CD14-positive monocyte (primary cell): Measurements from ENCODE around the gene CCDC68. TPM values are rescaled to one million over a fixed set of nuclear protein-coding genes. Genes with fewer than 3 reads are reported as not detected.

Experiments
- DNase-seq, 3 donors: peaks; one replicate each; pipeline ENCODE4 v3.0.0-alpha.2; 2011 to 2022
- H2AFZ ChIP-seq: 2 replicates; pipeline ENCODE4 v1.6.0; 2012; ENCODE audit warnings: mild to moderate bottlenecking, low read depth, low read length, inconsistent platforms; ENCODE audit not compliant: insufficient read depth, poor library complexity, severe bottlenecking
- H3K27ac ChIP-seq, 2 donors: 1 replicate in 1 of 2; 2 replicates in 1 of 2; pipeline ENCODE4 v1.5.1; 2012 to 2013; ENCODE audit warnings: low read length in 2 of 2, control low read depth in 1 of 2, inconsistent platforms in 1 of 2, low read depth in 1 of 2, mild to moderate bottlenecking in 1 of 2
- H3K27me3 ChIP-seq, 2 donors: one replicate each; pipeline versions ENCODE4 v1.6.0 to v1.6.1; 2011 to 2013; ENCODE audit warnings: low read length in 2 of 2; ENCODE audit not compliant: control insufficient read depth in 2 of 2, insufficient read depth in 2 of 2
- H3K36me3 ChIP-seq, 2 donors: replicated peaks in 1 of 2; 1 replicate in 1 of 2; 2 replicates in 1 of 2; pipeline versions ENCODE4 v1.5.1 to v1.6.1; 2012 to 2013; ENCODE audit warnings: low read length in 2 of 2, control low read depth in 1 of 2, inconsistent platforms in 1 of 2, mild to moderate bottlenecking in 1 of 2; ENCODE audit not compliant: insufficient read depth in 2 of 2, control insufficient read depth in 1 of 2
- H3K4me1 ChIP-seq, 2 donors: 1 replicate in 1 of 2; 2 replicates in 1 of 2; pipeline versions ENCODE4 v1.5.1 to v1.6.1; 2012 to 2013; ENCODE audit warnings: low read length in 2 of 2, control low read depth in 1 of 2, inconsistent platforms in 1 of 2, mild to moderate bottlenecking in 1 of 2, moderate library complexity in 1 of 2; ENCODE audit not compliant: insufficient read depth in 2 of 2, control insufficient read depth in 1 of 2
- H3K4me2 ChIP-seq: replicated peaks from 2 replicates; pipeline ENCODE3; 2012; ENCODE audit warnings: low read length, moderate library complexity, mild to moderate bottlenecking; ENCODE audit not compliant: poor library complexity, severe bottlenecking; ENCODE audit errors: extremely low read depth
- H3K4me3 ChIP-seq, 3 experiments: fragments of 200-600 bp in 1 of 3; sonication (generic) in 1 of 3; replicated peaks in 1 of 3; 1 replicate in 2 of 3; 2 replicates in 1 of 3; pipeline ENCODE4 v1.5.1; 2011 to 2013; ENCODE audit warnings: low read length in 3 of 3, mild to moderate bottlenecking in 3 of 3, control low read depth in 2 of 3, low read depth in 2 of 3, inconsistent platforms in 1 of 3, moderate library complexity in 1 of 3
- H3K79me2 ChIP-seq: 2 replicates; pipeline ENCODE4 v1.6.0; 2012; ENCODE audit warnings: mild to moderate bottlenecking, control low read depth, inconsistent platforms, low read length, moderate library complexity; ENCODE audit not compliant: insufficient read depth
- H3K9ac ChIP-seq: 2 replicates; pipeline ENCODE4 v1.6.0; 2017; ENCODE audit warnings: low read length, mild to moderate bottlenecking; ENCODE audit not compliant: insufficient read depth, poor library complexity, severe bottlenecking
- H3K9me3 ChIP-seq, 2 donors: replicated peaks in 1 of 2; 1 replicate in 1 of 2; 2 replicates in 1 of 2; pipeline versions ENCODE4 v1.5.1 to v1.6.1; 2012 to 2013; ENCODE audit warnings: low read length in 2 of 2, control low read depth in 1 of 2; ENCODE audit not compliant: control insufficient read depth in 1 of 2, insufficient read depth in 1 of 2
- H4K20me1 ChIP-seq: 2 replicates; pipeline ENCODE4 v1.6.0; 2012; ENCODE audit warnings: mild to moderate bottlenecking, low read length, control low read depth, moderate library complexity; ENCODE audit not compliant: insufficient read depth
- H3K27ac Mint-ChIP-seq, 7 donors: one replicate each; pipeline ENCODE4 v1.8.0; 2020; ENCODE audit warnings: mild to moderate bottlenecking in 7 of 7, mixed read lengths in 7 of 7, moderate library complexity in 6 of 7, inconsistent platforms in 2 of 7
- H3K27me3 Mint-ChIP-seq, 3 donors: one replicate each; pipeline ENCODE4 v1.8.0; 2021 to 2022; ENCODE audit warnings: low read depth in 3 of 3, mild to moderate bottlenecking in 3 of 3, mixed read lengths in 3 of 3, moderate library complexity in 3 of 3, inconsistent platforms in 1 of 3
- H3K36me3 Mint-ChIP-seq, 2 donors: one replicate each; pipeline ENCODE4 v1.8.0; 2020; ENCODE audit warnings: mixed read lengths in 2 of 2, inconsistent platforms in 1 of 2, mild to moderate bottlenecking in 1 of 2
- H3K4me1 Mint-ChIP-seq: one replicate; pipeline ENCODE4 v1.8.0; 2020; ENCODE audit warnings: mild to moderate bottlenecking, mixed read lengths
- H3K4me3 Mint-ChIP-seq, 2 donors: one replicate each; pipeline ENCODE4 v1.8.0; 2020; ENCODE audit warnings: mild to moderate bottlenecking in 2 of 2, mixed read lengths in 2 of 2, moderate library complexity in 1 of 2
- H3K9me3 Mint-ChIP-seq, 7 donors: one replicate each; pipeline ENCODE4 v1.8.0; 2020 to 2022; ENCODE audit warnings: mixed read lengths in 7 of 7, mild to moderate bottlenecking in 6 of 7, moderate library complexity in 6 of 7, inconsistent platforms in 2 of 7
- WGBS: methylation state at CpG from one replicate; pipeline ENCODE4 v1.1.5; 2013; ENCODE audit warnings: missing lambda C conversion rate; ENCODE audit not compliant: insufficient coverage; 5-methylcytosine and 5-hydroxymethylcytosine counted together
- intact Hi-C, 2 donors: fragments of 100-400 bp; cut with micrococcal nuclease; formaldehyde crosslinking; loops; one replicate each; pipeline versions ENCODE4 v1.15.0 to v1.15.1; 2023
- polyA plus RNA-seq, 3 donors: library from polyadenylated mRNA; depleted of rRNA in 1 of 3; unstranded in 2 of 3; stranded (reverse) in 1 of 3; fragments of 300-500 nt in 2 of 3; fragments of >200 nt in 1 of 3; fragmentation: Illumina TruSeq in 2 of 3; gene quantifications; 1 replicate in 2 of 3; 2 replicates in 1 of 3; pipeline ENCODE4 v1.2.3, GENCODE V29; 2012 to 2021
- TF ChIP-seq, protein P1 (sequence below): fragments of 200-600 bp; IDR thresholded peaks from one replicate; pipeline ENCODE4 v1.8.0; 2022; ENCODE audit warnings: antibody characterized with exemption, mild to moderate bottlenecking

The CCDC68 gene
- polyA plus RNA-seq, 3 donors = 0.09 to 0.15 TPM; not detected in 1

DNA sequence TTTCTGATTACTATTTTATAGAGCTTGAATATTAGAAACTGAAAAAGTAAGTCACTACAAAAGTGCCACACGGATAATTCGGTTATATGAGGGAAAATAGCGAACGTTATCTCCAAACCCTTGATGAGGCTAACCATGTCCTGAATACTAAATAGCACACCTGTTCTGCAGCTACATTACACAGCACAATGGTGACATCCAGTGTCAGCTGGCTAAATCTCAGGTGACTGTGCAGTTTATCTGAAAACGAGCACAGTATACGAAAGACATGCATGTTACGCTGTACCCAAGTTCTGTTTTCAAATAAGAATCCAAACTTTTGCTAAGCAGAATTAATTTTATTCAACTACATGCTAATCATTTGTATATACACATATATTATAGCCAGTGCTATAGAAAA lies 9.0 kb downstream of the CCDC68 start:
- no peak for DNase-seq
- 95% methylated on average over 4 of the region's 7 CpGs for WGBS

DNA sequence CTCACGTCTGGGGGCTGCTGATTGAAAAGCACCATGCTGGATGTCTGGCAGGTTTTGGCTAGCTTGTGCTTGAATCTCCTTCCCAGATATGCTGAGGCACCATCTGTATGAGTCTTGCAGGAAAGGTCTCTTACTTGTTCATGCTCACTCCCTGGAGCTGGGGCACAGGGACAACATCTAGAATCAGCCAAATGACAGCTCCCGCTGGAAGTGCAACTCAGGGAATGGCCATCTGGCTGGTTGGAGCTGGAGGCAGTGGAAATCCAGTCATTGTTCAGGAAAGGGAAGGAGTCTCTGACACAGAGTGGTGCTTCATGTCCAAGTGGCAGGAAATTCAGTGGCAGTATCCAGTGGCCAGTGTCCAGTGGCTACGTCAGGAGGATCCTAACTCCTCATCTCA lies 9.7 kb downstream of the CCDC68 start:
- H2AFZ ChIP-seq = no peak overlapping the region
- Mint-ChIP-seq H3K36me3 (no peaks in the 10 kb centered on the region), H3K27me3 (peaks cover 6 to 16% (median 11%) of the 10 kb centered on the region in 3 donors), H3K9me3 (peaks cover 0 to 2% (median 0%) of the 10 kb centered on the region in 7 donors), H3K27ac (no peak overlapping the region), H3K4me1 (peaks cover 10% of the 10 kb centered on the region), H3K4me3 (no peak overlapping the region)
- intact Hi-C loops = no loop called here
- no peak overlapping the region for H3K4me3 ChIP-seq
- H4K20me1 ChIP-seq = no peaks in the 10 kb centered on the region
- no peak overlapping the region for H3K9ac ChIP-seq
- no peak for DNase-seq
- peaks cover 0 to 2% of the 10 kb centered on the region in 2 donors for H3K27me3 ChIP-seq
- peaks cover 0 to 5% of the 10 kb centered on the region in 2 donors for H3K4me1 ChIP-seq
- 89% methylated on average over 3 of the region's 3 CpGs for WGBS
- no peaks in the 10 kb centered on the region for H3K9me3 ChIP-seq
- no peak overlapping the region for H3K4me2 ChIP-seq
- no peaks in the 10 kb centered on the region for H3K79me2 ChIP-seq
- no peak overlapping the region for H3K27ac ChIP-seq
- TF ChIP-seq, protein P1, sequence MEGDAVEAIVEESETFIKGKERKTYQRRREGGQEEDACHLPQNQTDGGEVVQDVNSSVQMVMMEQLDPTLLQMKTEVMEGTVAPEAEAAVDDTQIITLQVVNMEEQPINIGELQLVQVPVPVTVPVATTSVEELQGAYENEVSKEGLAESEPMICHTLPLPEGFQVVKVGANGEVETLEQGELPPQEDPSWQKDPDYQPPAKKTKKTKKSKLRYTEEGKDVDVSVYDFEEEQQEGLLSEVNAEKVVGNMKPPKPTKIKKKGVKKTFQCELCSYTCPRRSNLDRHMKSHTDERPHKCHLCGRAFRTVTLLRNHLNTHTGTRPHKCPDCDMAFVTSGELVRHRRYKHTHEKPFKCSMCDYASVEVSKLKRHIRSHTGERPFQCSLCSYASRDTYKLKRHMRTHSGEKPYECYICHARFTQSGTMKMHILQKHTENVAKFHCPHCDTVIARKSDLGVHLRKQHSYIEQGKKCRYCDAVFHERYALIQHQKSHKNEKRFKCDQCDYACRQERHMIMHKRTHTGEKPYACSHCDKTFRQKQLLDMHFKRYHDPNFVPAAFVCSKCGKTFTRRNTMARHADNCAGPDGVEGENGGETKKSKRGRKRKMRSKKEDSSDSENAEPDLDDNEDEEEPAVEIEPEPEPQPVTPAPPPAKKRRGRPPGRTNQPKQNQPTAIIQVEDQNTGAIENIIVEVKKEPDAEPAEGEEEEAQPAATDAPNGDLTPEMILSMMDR = no peak
- H3K36me3 ChIP-seq = no peaks in the 10 kb centered on the region

More for the DNA sequence above, 9.0 kb downstream of the CCDC68 start:
- intact Hi-C loops = no loop called here
- Histone ChIP-seq H3K36me3 (no peaks in the 10 kb centered on the region), H3K4me2 (no peak overlapping the region), H3K9me3 (no peaks in the 10 kb centered on the region), H3K27ac (no peak overlapping the region), H3K27me3 (peaks cover 0 to 2% of the 10 kb centered on the region in 2 donors), H3K79me2 (no peaks in the 10 kb centered on the region), H3K9ac (no peak overlapping the region), H2AFZ (no peak overlapping the region), H3K4me3 (no peak overlapping the region), H3K4me1 (peaks cover 0 to 5% of the 10 kb centered on the region in 2 donors), H4K20me1 (no peaks in the 10 kb centered on the region)
- Mint-ChIP-seq H3K36me3 (no peaks in the 10 kb centered on the region), H3K4me3 (no peak overlapping the region), H3K27ac (no peak overlapping the region), H3K4me1 (peaks cover 10% of the 10 kb centered on the region), H3K9me3 (peaks cover 0 to 2% (median 0%) of the 10 kb centered on the region in 7 donors), H3K27me3 (peaks cover 8 to 16% (median 15%) of the 10 kb centered on the region in 3 donors)
- TF ChIP-seq, protein P1 = no peak
